Dermis lymphatic vessel endothelial cell (primary cell): ENCODE data around the gene F5. TPM values are rescaled to one million over a fixed set of nuclear protein-coding genes. Genes with fewer than 3 reads are reported as not detected.

Experiments
- total RNA-seq: library from RNA; depleted of rRNA; stranded (reverse); fragments of >200 nt; gene quantifications from 2 replicates; pipeline ENCODE4 v1.2.1, GENCODE V29; 2014

The F5 gene
- under 0.01 TPM in 1 of 2 replicates, not detected in the other for total RNA-seq

GRCh38 chr1:169586395-169587255 lies at the start of gene F5:
F5 (minus strand) TSS chr1:169586481; CDS start chr1:169586386, 95 bp downstream.

DNA sequence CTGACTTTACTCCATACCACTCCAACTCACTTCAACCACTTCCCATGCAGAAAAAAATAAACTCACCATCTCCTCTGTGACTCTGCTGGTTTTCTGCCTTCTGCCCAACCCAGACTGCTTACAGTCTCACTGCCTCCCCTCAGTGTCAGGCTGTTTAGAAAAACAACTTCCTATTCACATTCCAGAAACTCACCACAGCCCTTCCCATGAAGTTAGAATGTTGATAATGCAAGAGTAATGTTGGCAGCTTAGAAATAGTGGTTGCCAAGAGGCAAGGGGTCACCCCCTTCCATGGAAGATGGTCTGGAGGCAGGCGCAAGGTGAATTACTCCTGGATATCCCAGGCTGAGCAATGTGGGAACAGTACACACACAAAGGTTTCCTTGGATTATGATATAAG lies 43.7 kb upstream of the F5 start, which contains the start of gene SELP:
SELP (minus strand) TSS at position 119 of the 400 bp plus-strand sequence; CDS start at position 69, 50 bp downstream.

DNA sequence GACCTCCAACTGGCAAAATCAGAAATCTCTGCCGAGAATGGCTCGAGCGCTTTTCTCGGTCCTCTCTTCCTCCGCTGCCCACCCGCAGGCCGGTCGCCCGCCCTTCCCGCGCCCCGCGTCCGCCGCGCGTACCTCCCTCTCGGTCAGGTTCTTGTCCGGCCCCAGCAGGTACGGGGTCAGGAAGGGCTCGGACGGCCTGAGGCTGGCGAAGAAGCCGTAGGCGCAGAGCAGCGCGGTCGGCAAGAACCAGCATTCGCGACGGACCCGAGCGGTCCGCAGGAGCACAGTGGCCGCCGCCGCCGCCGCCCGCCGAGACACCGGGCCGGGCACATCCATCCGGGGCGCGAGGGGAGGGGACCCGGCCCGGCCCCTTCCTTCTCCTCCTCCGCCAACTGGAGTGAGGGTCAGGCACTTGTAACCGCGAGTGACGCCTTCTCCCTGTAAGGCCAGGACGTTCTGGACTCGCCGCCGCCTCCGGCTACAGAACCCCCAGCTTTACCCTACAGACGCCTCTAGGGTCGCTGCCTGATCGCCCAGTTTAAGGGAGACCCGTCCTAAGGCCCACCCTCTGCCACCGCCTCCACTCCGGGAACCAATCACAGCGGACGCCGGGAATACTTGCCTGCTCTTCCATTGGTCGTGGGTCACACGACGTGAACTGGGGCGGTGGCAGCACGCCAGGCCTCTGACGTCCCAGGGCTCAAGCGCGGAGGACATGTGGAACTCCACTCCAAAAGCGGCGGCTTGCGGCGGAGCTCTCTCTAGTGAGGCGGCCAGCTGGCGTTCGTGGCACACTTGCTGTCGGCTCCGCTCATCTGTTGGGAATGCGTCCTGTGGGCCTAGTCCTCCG lies 100.6 kb downstream of the F5 start, which contains the start of gene SLC19A2:
SLC19A2 (minus strand) TSS at position 514 of the 850 bp plus-strand sequence; CDS start at position 336, 178 bp downstream.

Other genes with a start within 250 kb of the F5 start
- 12.9 and 19.3 TPM in 2 replicates for gene NME7, start 218.7 kb downstream of the F5 start, total RNA-seq
- 14.1 and 18.0 TPM in 2 replicates for gene BLZF1, start 218.3 kb downstream of the F5 start, total RNA-seq
- not detected in 2 replicates for gene CCDC181, start 159.0 kb downstream of the F5 start, total RNA-seq
- gene SLC19A2, start 100.5 kb downstream of the F5 start, total RNA-seq, result 2.4 and 3.3 TPM in 2 replicates
- 0.34 and 0.54 TPM in 2 replicates for gene SELP, start 43.6 kb upstream of the F5 start, total RNA-seq
- under 0.01 and 0.60 TPM in 2 replicates for gene SELL, start 125.1 kb upstream of the F5 start, total RNA-seq
- 1.5 and 5.3 TPM in 2 replicates for gene SELE, start 147.6 kb upstream of the F5 start, total RNA-seq
- 5.6 and 6.3 TPM in 2 replicates for gene METTL18, start 208.4 kb upstream of the F5 start, total RNA-seq